Mesothelial cell of epicardium (in vitro differentiated cells): ENCODE results near the gene SLC27A5. TPM values are rescaled to one million over a fixed set of nuclear protein-coding genes. Genes with fewer than 3 reads are reported as not detected.

ENCODE experiments used
- DNase-seq, 2 experiments: peaks; one replicate each; pipeline ENCODE4 v3.0.0; 2021; ENCODE audit warnings: low spot score in 2 of 2; ENCODE audit not compliant: unreplicated experiment in 2 of 2
- H3K27ac Mint-ChIP-seq: 2 replicates; pipeline ENCODE4 v1.8.0; 2021; ENCODE audit warnings: mixed read lengths
- H3K27me3 Mint-ChIP-seq: 2 replicates; pipeline ENCODE4 v1.8.0; 2021; ENCODE audit warnings: low read depth, mixed read lengths
- H3K36me3 Mint-ChIP-seq: 2 replicates; pipeline ENCODE4 v1.8.0; 2021; ENCODE audit warnings: mixed read lengths
- H3K4me1 Mint-ChIP-seq: 2 replicates; pipeline ENCODE4 v1.8.0; 2021; ENCODE audit warnings: mixed read lengths
- H3K4me3 Mint-ChIP-seq: 2 replicates; pipeline ENCODE4 v1.8.0; 2021; ENCODE audit warnings: mild to moderate bottlenecking, moderate library complexity, mixed read lengths
- H3K9me3 Mint-ChIP-seq: 2 replicates; pipeline ENCODE4 v1.8.0; 2021; ENCODE audit warnings: mixed read lengths
- CTCF ChIP-seq: fragments of 200-600 bp; sonication (generic); IDR thresholded peaks from one replicate; pipeline ENCODE4 v1.5.0; 2021; ENCODE audit warnings: antibody characterized with exemption; ENCODE audit not compliant: unreplicated experiment
- total RNA-seq: library from RNA; stranded (reverse); gene quantifications from 3 replicates; pipeline ENCODE4 v1.2.1, GENCODE V29; 2021

SLC27A5 gene
- total RNA-seq, 1 donor from 2014 or later: 14.2 TPM

DNA sequence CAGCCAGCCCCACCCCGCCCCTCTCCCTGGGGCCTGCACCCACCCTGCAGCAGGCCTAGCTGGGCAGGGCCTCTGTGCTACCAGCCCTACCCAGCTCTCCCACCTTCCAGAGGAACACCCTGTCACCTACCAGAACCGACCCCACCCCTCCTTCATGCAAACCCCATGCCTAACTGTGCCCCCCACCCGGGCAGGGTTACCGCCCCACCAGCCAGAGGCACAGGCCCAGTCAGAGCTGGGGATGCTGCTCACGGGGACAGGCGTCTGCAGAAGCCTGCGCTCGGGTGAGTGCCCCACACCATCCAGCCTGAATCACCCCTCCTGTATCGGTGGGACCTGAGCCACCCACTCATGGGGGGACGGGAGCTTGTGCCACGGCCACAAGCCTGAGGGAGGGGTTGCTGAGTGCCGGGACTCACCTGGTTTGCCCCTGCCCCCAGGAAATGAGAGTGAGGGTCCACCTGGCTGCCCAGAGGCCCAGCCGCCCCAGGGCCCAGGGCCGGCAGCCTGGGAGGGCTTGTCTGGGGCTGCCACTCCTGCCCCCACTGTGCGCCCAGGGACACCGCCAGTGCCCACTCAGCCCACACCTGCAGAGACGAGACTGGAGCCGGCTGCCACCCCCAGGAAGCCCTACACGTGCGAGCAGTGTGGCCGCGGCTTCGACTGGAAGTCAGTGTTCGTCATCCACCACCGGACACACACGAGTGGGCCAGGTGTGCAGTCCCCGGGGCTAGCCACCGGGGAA lies 31.9 kb downstream of the SLC27A5 start:
- no peak for DNase-seq
- Mint-ChIP-seq H3K4me3 (no peak overlapping the region), H3K36me3 (peaks cover 8% of the 10 kb centered on the region), H3K4me1 (peaks cover 11% of the 10 kb centered on the region), H3K9me3 (no peaks in the 10 kb centered on the region), H3K27ac (no peak overlapping the region), H3K27me3 (no peaks in the 10 kb centered on the region)
- TF ChIP-seq CTCF: no peak

- no peak for DNase-seq
- no peaks in the 10 kb centered on the region for H3K9me3 Mint-ChIP-seq
- no peak for TF ChIP-seq CTCF
- no peaks in the 10 kb centered on the region for H3K27me3 Mint-ChIP-seq
- no peak overlapping the region for H3K4me3 Mint-ChIP-seq
- H3K36me3 Mint-ChIP-seq: peaks cover 8% of the 10 kb centered on the region
- peaks cover 11% of the 10 kb centered on the region for H3K4me1 Mint-ChIP-seq
- H3K27ac Mint-ChIP-seq: no peak overlapping the region
Measured at GRCh38 chr19:58479303-58479702, 32.5 kb downstream of the SLC27A5 start.

- no peak overlapping the region for H3K27ac Mint-ChIP-seq
- TF ChIP-seq CTCF: no peak
- peaks cover 11% of the 10 kb centered on the region for H3K4me1 Mint-ChIP-seq
- peak overlapping the region; percentile 37 for H3K4me3 Mint-ChIP-seq
- no peaks in the 10 kb centered on the region for H3K27me3 Mint-ChIP-seq
- H3K36me3 Mint-ChIP-seq: peaks cover 8% of the 10 kb centered on the region
- no peak for DNase-seq
- no peaks in the 10 kb centered on the region for H3K9me3 Mint-ChIP-seq
Measured at GRCh38 chr19:58477871-58478270, 33.9 kb downstream of the SLC27A5 start.

- peak overlapping the region; percentile 93 for H3K4me3 Mint-ChIP-seq
- H3K36me3 Mint-ChIP-seq: peaks cover 7% of the 10 kb centered on the region
- H3K27ac Mint-ChIP-seq: peak overlapping the region; percentile 92
- no peaks in the 10 kb centered on the region for H3K9me3 Mint-ChIP-seq
- TF ChIP-seq CTCF: no peak
- H3K4me1 Mint-ChIP-seq: peaks cover 11% of the 10 kb centered on the region
- no peak for DNase-seq
- H3K27me3 Mint-ChIP-seq: no peaks in the 10 kb centered on the region
Measured at GRCh38 chr19:58477130-58477529, 34.7 kb downstream of the SLC27A5 start.

GRCh38 chr19:58476498-58477015 lies 35.2 kb downstream of the SLC27A5 start:
- Mint-ChIP-seq H3K4me3 (peak overlapping the region; percentile 93), H3K27ac (peak overlapping the region; percentile 92), H3K9me3 (no peaks in the 10 kb centered on the region), H3K4me1 (peaks cover 11% of the 10 kb centered on the region), H3K27me3 (no peaks in the 10 kb centered on the region), H3K36me3 (peaks cover 5% of the 10 kb centered on the region)
- no peak for TF ChIP-seq CTCF
- DNase-seq: no peak
